OCI-LY7 (cell line): ENCODE data around the gene DCUN1D5.

Experiments
- CTCF ChIP-seq: fragments of 200-600 bp; sonication (generic); conservative IDR thresholded peaks from 2 replicates; pipeline ENCODE4 v1.5.1; 2014; ENCODE audit warnings: mild to moderate bottlenecking, antibody characterized with exemption, low read length, moderate library complexity, mixed read lengths
- EZH2phosphoT487 ChIP-seq: fragments of 200-600 bp; sonication (generic); IDR thresholded peaks from 2 replicates; pipeline ENCODE4 v1.6.1; 2018; ENCODE audit warnings: low read depth, borderline replicate concordance, mild to moderate bottlenecking, mixed run types, antibody characterized with exemption, low read length, moderate library complexity, mixed read lengths

GRCh38 chr11:103050351-103050750, 41.6 kb downstream of the DCUN1D5 start:
- TF ChIP-seq CTCF = no peak
- no peak for TF ChIP-seq EZH2phosphoT487
